Measurements from ENCODE around the gene TSPAN10.

DNA sequence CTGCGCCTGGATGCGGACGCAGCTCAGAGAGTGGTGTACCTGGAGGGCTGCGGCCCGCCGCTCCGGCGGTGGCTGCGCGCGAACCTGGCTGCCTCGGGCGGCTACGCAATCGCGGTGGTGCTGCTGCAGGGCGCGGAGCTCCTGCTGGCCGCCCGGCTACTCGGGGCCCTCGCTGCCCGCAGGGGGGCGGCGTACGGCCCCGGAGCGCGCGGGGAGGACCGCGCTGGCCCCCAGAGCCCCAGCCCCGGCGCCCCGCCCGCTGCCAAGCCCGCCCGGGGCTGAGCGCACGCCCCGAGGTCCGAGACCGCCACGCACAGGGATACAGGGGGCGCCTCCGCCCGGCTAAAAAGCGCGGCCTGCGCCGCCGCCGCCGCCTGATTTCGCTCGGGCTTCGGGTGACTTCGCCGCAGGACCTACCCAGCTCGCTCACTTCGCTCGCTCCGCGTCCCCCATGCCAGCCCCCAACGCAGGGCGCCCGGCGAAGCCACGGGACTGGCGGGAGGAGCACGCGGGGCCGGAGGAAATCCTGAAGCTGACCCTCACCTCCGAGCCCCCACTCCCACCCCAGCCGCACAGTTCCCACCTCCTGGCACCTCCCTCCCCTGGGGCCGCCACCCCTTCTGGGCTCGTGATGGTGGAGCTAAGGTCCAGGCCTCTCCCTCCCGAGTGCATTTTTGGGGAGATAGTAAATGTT is 11.2 kb downstream of the TSPAN10 start:
- TF ChIP-seq, protein P1, sequence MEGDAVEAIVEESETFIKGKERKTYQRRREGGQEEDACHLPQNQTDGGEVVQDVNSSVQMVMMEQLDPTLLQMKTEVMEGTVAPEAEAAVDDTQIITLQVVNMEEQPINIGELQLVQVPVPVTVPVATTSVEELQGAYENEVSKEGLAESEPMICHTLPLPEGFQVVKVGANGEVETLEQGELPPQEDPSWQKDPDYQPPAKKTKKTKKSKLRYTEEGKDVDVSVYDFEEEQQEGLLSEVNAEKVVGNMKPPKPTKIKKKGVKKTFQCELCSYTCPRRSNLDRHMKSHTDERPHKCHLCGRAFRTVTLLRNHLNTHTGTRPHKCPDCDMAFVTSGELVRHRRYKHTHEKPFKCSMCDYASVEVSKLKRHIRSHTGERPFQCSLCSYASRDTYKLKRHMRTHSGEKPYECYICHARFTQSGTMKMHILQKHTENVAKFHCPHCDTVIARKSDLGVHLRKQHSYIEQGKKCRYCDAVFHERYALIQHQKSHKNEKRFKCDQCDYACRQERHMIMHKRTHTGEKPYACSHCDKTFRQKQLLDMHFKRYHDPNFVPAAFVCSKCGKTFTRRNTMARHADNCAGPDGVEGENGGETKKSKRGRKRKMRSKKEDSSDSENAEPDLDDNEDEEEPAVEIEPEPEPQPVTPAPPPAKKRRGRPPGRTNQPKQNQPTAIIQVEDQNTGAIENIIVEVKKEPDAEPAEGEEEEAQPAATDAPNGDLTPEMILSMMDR (IDR thresholded peaks at IDR 0.05), result no peak
- TF ChIP-seq POLR2A (IDR thresholded peaks at IDR 0.05), result no peak
- no peak for TF ChIP-seq EP300 (IDR thresholded peaks at IDR 0.05)

All from tibial nerve (tissue), 4 donors.